Stomach (tissue), 9 donors: ENCODE measurements around the gene PCDHGA5. TPM values are rescaled to one million over a fixed set of nuclear protein-coding genes. Genes with fewer than 3 reads are reported as not detected.
"Not testable (repeated sequence)": the region's sequence is repeated elsewhere in the genome, so short reads cannot be mapped to it uniquely, and the experiment has no call there.

ENCODE experiments used
- DNase-seq, 2 donors: peaks; one replicate each; pipeline versions ENCODE4 v3.0.0 to v3.0.0-alpha.2; 2013 to 2019
- H3K27ac ChIP-seq, 5 donors: fragments of 200-600 bp in 4 of 5; sonication (generic) in 4 of 5; one replicate each; pipeline ENCODE4 v1.5.1; 2013 to 2019; ENCODE audit warnings: mild to moderate bottlenecking in 1 of 5, moderate library complexity in 1 of 5
- H3K27me3 ChIP-seq, 3 donors: fragments of 200-600 bp; sonication (generic); one replicate each; pipeline ENCODE4 v1.5.1; 2017 to 2019; ENCODE audit warnings: mixed run types in 1 of 3
- H3K36me3 ChIP-seq, 4 donors: fragments of 200-600 bp; sonication (generic); 1 replicate in 3 of 4; 2 replicates in 1 of 4; pipeline ENCODE4 v1.5.1; 2016 to 2019
- H3K4me1 ChIP-seq, 4 donors: fragments of 200-600 bp; sonication (generic); one replicate each; pipeline ENCODE4 v1.5.1; 2016 to 2019
- H3K4me3 ChIP-seq, 4 donors: fragments of 200-600 bp; sonication (generic) in 3 of 4; one replicate each; pipeline ENCODE4 v1.5.1; 2016 to 2019; ENCODE audit warnings: mild to moderate bottlenecking in 1 of 4
- H3K9me3 ChIP-seq, 4 donors: fragments of 200-600 bp; sonication (generic); one replicate each; pipeline ENCODE4 v1.5.1; 2016 to 2019
- CTCF ChIP-seq, 7 experiments: fragments of 450-650 bp in 4 of 7; fragments of 200-600 bp in 3 of 7; sonication (generic) in 3 of 7; IDR thresholded peaks; one replicate each; pipeline ENCODE4 v1.5.1; 2016 to 2019; ENCODE audit warnings: antibody characterized with exemption in 7 of 7, control low read depth in 2 of 7, mild to moderate bottlenecking in 1 of 7
- EP300 ChIP-seq: sonication (generic); formaldehyde crosslinking; IDR thresholded peaks from one replicate; pipeline ENCODE4 v1.6.1; 2017; ENCODE audit warnings: antibody characterized with exemption
- POLR2A ChIP-seq, 4 donors: fragments of 450-650 bp; IDR thresholded peaks; one replicate each; pipeline ENCODE4 v1.6.1; 2016; ENCODE audit warnings: antibody characterized with exemption in 4 of 4, control low read depth in 2 of 4, mild to moderate bottlenecking in 1 of 4, moderate library complexity in 1 of 4
- POLR2AphosphoS5 ChIP-seq, 3 donors: sonication (generic); formaldehyde crosslinking; IDR thresholded peaks; one replicate each; pipeline ENCODE4 v1.6.1; 2016; ENCODE audit warnings: antibody characterized with exemption in 3 of 3
- WGBS, 5 donors: extraction: QIAGEN DNeasy Blood & Tissue Kit in 3 of 5; methylation state at CpG; one replicate each; pipeline versions ENCODE4 v1.1.5 to v1.1.7; 2013 to 2018; 5-methylcytosine and 5-hydroxymethylcytosine counted together
- intact Hi-C: fragments of 100-400 bp; cut with DNase I; formaldehyde crosslinking; loops from one replicate; pipeline ENCODE4 v1.15.1; 2023; ENCODE audit warnings: low total_unique reads
- polyA plus RNA-seq, 3 donors: library from polyadenylated mRNA; stranded (reverse); fragments of 200-250 nt; gene quantifications; one replicate each; pipeline ENCODE4 v1.2.3, GENCODE V29; 2013
- total RNA-seq, 5 donors: library from RNA; depleted of rRNA; stranded (reverse); fragments of >200 nt; gene quantifications; one replicate each; pipeline versions ENCODE4 v1.1.0 to v1.2.3, GENCODE V29; 2014 to 2016
- donor health status: healthy with polysubstance abuse.
- donor health status: Bipolar disorder and iron deficiency.
- donor health status: healthy.

PCDHGA5 gene
- total and polyA plus RNA-seq, 8 donors: 0.15 to 6.7 (median 2.3) TPM; not detected in 3

GRCh38 chr5:141342773-141343172, 21.2 kb upstream of the PCDHGA5 start:
- peaks cover 0 to 8% (median 0%) of the 10 kb centered on the region in 4 donors for H3K36me3 ChIP-seq
- intact Hi-C loops: no loop called here
- TF ChIP-seq CTCF (IDR thresholded peaks at IDR 0.05) (no peak), POLR2A (IDR thresholded peaks at IDR 0.05) (no peak), EP300 (no peak), POLR2AphosphoS5 (IDR thresholded peaks at IDR 0.05) (no peak)
- DNase-seq: no peak
- WGBS, 5 donors: 5 to 26% (median 17%) methylated on average over 1 of the region's 1 CpG
- no peak overlapping the region for H3K4me3 ChIP-seq
- H3K9me3 ChIP-seq: peaks cover 46 to 100% (median 98%) of the 10 kb centered on the region in 4 donors
- H3K4me1 ChIP-seq: no peaks in the 10 kb centered on the region
- H3K27ac ChIP-seq: no peak overlapping the region
- peaks cover 0 to 65% (median 18%) of the 10 kb centered on the region in 3 donors for H3K27me3 ChIP-seq

- DNase-seq: peak in 1 of 2 donors; percentile 42
- Histone ChIP-seq H3K27ac (no peak within 1 kb of the TSS), H3K4me1 (no peaks in the 10 kb centered on the region), H3K9me3 (peaks cover 42 to 99% (median 96%) of the 10 kb centered on the region in 4 donors), H3K36me3 (peaks cover 0 to 8% (median 0%) of the 10 kb centered on the region in 4 donors), H3K27me3 (peaks cover 0 to 66% (median 18%) of the 10 kb centered on the region in 3 donors), H3K4me3 (peak within 1 kb of the TSS in 2 of 4 donors; percentile 4 to 17)
- TF ChIP-seq POLR2AphosphoS5 (IDR thresholded peaks at IDR 0.05) (no peak), POLR2A (IDR thresholded peaks at IDR 0.05) (no peak), CTCF (IDR thresholded peaks at IDR 0.05) (no peak), EP300 (no peak)
- 17 to 25% (median 24%) methylated on average over 9 of the region's 9 CpGs for WGBS, 5 donors
- intact Hi-C loops: no loop called here
These were observed 20.6 kb upstream of the PCDHGA5 start, which contains the start of gene PCDHGA3 for GRCh38 chr5:141343242-141343952. TSS of gene PCDHGA3 (plus strand) at chr5:141343829. CDS start at chr5:141344034, 205 bp downstream.

GRCh38 chr5:141343953-141344463, 20.0 kb upstream of the PCDHGA5 start:
- H3K36me3 ChIP-seq: peaks cover 0 to 8% (median 0%) of the 10 kb centered on the region in 4 donors
- H3K4me1 ChIP-seq: no peaks in the 10 kb centered on the region
- TF ChIP-seq POLR2AphosphoS5 (IDR thresholded peaks at IDR 0.05) (no peak), POLR2A (IDR thresholded peaks at IDR 0.05) (no peak), CTCF (IDR thresholded peaks at IDR 0.05) (no peak)
- DNase-seq: no peak
- H3K9me3 ChIP-seq: peaks cover 36 to 99% (median 96%) of the 10 kb centered on the region in 4 donors
- H3K27ac ChIP-seq: no peak overlapping the region
- peaks cover 0 to 66% (median 15%) of the 10 kb centered on the region in 3 donors for H3K27me3 ChIP-seq
- H3K4me3 ChIP-seq: peak overlapping the region in 2 of 4 donors; percentile 4 to 17
- 24 to 32% (median 27%) methylated on average over 31 of the region's 31 CpGs for WGBS, 5 donors
- intact Hi-C loops: no loop called here

- H3K27me3 ChIP-seq: peaks cover 0 to 63% (median 12%) of the 10 kb centered on the region in 3 donors
- peaks cover 29 to 98% (median 94%) of the 10 kb centered on the region in 4 donors for H3K9me3 ChIP-seq
These were observed 18.6 kb upstream of the PCDHGA5 start for GRCh38 chr5:141345327-141345726.

GRCh38 chr5:141346017-141346416, 17.9 kb upstream of the PCDHGA5 start:
- Histone ChIP-seq H3K9me3 (peaks cover 28 to 98% (median 94%) of the 10 kb centered on the region in 4 donors), H3K27me3 (peaks cover 0 to 63% (median 12%) of the 10 kb centered on the region in 3 donors)
- H3K4me1 ChIP-seq, H3K4me3 ChIP-seq, intact Hi-C loops, H3K36me3 ChIP-seq, DNase-seq, H3K27ac ChIP-seq: not testable (repeated sequence)
- 42 to 48% (median 46%) methylated on average over 13 to 25 of the region's 35 CpGs for WGBS, 5 donors

More at GRCh38 chr5:141345327-141345726, 18.6 kb upstream of the PCDHGA5 start:
- no peak overlapping the region for H3K4me3 ChIP-seq
- no peak overlapping the region for H3K27ac ChIP-seq
- TF ChIP-seq POLR2AphosphoS5 (IDR thresholded peaks at IDR 0.05): no peak
- TF ChIP-seq CTCF (IDR thresholded peaks at IDR 0.05): no peak
- TF ChIP-seq POLR2A (IDR thresholded peaks at IDR 0.05): no peak
- TF ChIP-seq EP300: no peak
- intact Hi-C loops: no loop called here
- H3K36me3 ChIP-seq: peaks cover 0 to 8% (median 0%) of the 10 kb centered on the region in 4 donors
- WGBS, 5 donors: 37 to 62% (median 39%) methylated on average over 11 to 20 of the region's 20 CpGs
- no peaks in the 10 kb centered on the region for H3K4me1 ChIP-seq
- DNase-seq: no peak
